Upper lobe of right lung (tissue), 1 donor: ENCODE results near the gene MBTPS2. TPM values are rescaled to one million over a fixed set of nuclear protein-coding genes. Genes with fewer than 3 reads are reported as not detected.

Source experiments
- ATAC-seq: fragments of 200-7000 bp; cut with Tn5 transposase; one replicate; pipeline ENCODE4 v1.9.1; 2020; ENCODE audit warnings: mild to moderate bottlenecking, moderate library complexity
- DNase-seq: peaks from one replicate; pipeline ENCODE4 v3.0.0-alpha.2; 2020
- H3K27ac ChIP-seq: fragments of 200-600 bp; one replicate; pipeline ENCODE4 v1.8.0; 2022
- H3K27me3 ChIP-seq: fragments of 200-600 bp; one replicate; pipeline ENCODE4 v1.8.0; 2022; ENCODE audit warnings: mild to moderate bottlenecking
- H3K36me3 ChIP-seq: fragments of 200-600 bp; one replicate; pipeline ENCODE4 v1.8.0; 2022
- H3K4me1 ChIP-seq: fragments of 200-600 bp; one replicate; pipeline ENCODE4 v1.8.0; 2022
- H3K4me3 ChIP-seq: fragments of 200-600 bp; one replicate; pipeline ENCODE4 v1.8.0; 2022; ENCODE audit warnings: mild to moderate bottlenecking
- H3K9me3 ChIP-seq: fragments of 200-600 bp; one replicate; pipeline ENCODE4 v1.8.0; 2022
- CTCF ChIP-seq: fragments of 200-600 bp; IDR thresholded peaks from one replicate; pipeline ENCODE4 v1.8.0; 2022; ENCODE audit warnings: antibody characterized with exemption
- intact Hi-C: fragments of 100-400 bp; cut with DNase I; formaldehyde crosslinking; loops from one replicate; pipeline ENCODE4 v1.11.0; 2022
- total RNA-seq: library from RNA; stranded (reverse); fragmentation: NEBNext Ultra II Directional; extraction: Animal tissue kit (Norgen Biotek cat#: 25700); gene quantifications from one replicate; pipeline ENCODE4 v1.2.1, GENCODE V29; 2021
- donor health status: DM: no; HTN: yes; CAD: no; lungs with severe emphysema.

The MBTPS2 gene
- total RNA-seq, 1 donor from 2014 or later = 12.6 TPM

GRCh38 chrX:21802839-21803238, 36.6 kb upstream of the MBTPS2 start:
- H3K36me3 ChIP-seq = no peaks in the 10 kb centered on the region
- H3K27ac ChIP-seq = no peak overlapping the region
- no peak overlapping the region for H3K4me3 ChIP-seq
- no peak for ATAC-seq
- intact Hi-C loops = no loop called here
- no peaks in the 10 kb centered on the region for H3K27me3 ChIP-seq
- DNase-seq = no peak
- H3K4me1 ChIP-seq = no peaks in the 10 kb centered on the region
- TF ChIP-seq CTCF = no peak
- no peaks in the 10 kb centered on the region for H3K9me3 ChIP-seq

GRCh38 chrX:21806691-21807090, 32.7 kb upstream of the MBTPS2 start:
- no peak for TF ChIP-seq CTCF
- Histone ChIP-seq H3K27me3 (no peaks in the 10 kb centered on the region), H3K36me3 (no peaks in the 10 kb centered on the region), H3K27ac (no peak overlapping the region), H3K4me3 (no peak overlapping the region), H3K4me1 (no peaks in the 10 kb centered on the region), H3K9me3 (no peaks in the 10 kb centered on the region)
- DNase-seq = no peak
- ATAC-seq = no peak
- intact Hi-C loops = no loop called here

GRCh38 chrX:21811832-21812231, 27.6 kb upstream of the MBTPS2 start:
- intact Hi-C loops = no loop called here
- no peak for TF ChIP-seq CTCF
- ATAC-seq = no peak

GRCh38 chrX:21812628-21813027, 26.8 kb upstream of the MBTPS2 start:
- H3K36me3 ChIP-seq = no peaks in the 10 kb centered on the region
- no peak overlapping the region for H3K4me3 ChIP-seq
- intact Hi-C loops = no loop called here
- H3K9me3 ChIP-seq = no peaks in the 10 kb centered on the region
- no peak for ATAC-seq
- H3K27me3 ChIP-seq = no peaks in the 10 kb centered on the region
- DNase-seq = no peak
- no peak for TF ChIP-seq CTCF
- no peaks in the 10 kb centered on the region for H3K4me1 ChIP-seq
- no peak overlapping the region for H3K27ac ChIP-seq

More at GRCh38 chrX:21811832-21812231, 27.6 kb upstream of the MBTPS2 start:
- H3K36me3 ChIP-seq = no peaks in the 10 kb centered on the region
- H3K4me3 ChIP-seq = no peak overlapping the region
- no peak for DNase-seq
- no peaks in the 10 kb centered on the region for H3K9me3 ChIP-seq
- H3K27me3 ChIP-seq = no peaks in the 10 kb centered on the region
- H3K27ac ChIP-seq = no peak overlapping the region
- H3K4me1 ChIP-seq = no peaks in the 10 kb centered on the region

GRCh38 chrX:21813612-21814368, 25.6 kb upstream of the MBTPS2 start:
- Histone ChIP-seq H3K27me3 (no peaks in the 10 kb centered on the region), H3K9me3 (no peaks in the 10 kb centered on the region), H3K36me3 (no peaks in the 10 kb centered on the region), H3K4me3 (no peak overlapping the region), H3K27ac (no peak overlapping the region), H3K4me1 (no peaks in the 10 kb centered on the region)
- intact Hi-C loops = no loop called here
- no peak for DNase-seq
- no peak for ATAC-seq
- no peak for TF ChIP-seq CTCF
